Measurements from ENCODE around the gene UGT2B7.

GRCh38 chr4:69054578-69055200 lies 41.6 kb upstream of the UGT2B7 start:
- TF ChIP-seq POLR2A (IDR thresholded peaks at IDR 0.05), result no peak
- TF ChIP-seq, protein P1, sequence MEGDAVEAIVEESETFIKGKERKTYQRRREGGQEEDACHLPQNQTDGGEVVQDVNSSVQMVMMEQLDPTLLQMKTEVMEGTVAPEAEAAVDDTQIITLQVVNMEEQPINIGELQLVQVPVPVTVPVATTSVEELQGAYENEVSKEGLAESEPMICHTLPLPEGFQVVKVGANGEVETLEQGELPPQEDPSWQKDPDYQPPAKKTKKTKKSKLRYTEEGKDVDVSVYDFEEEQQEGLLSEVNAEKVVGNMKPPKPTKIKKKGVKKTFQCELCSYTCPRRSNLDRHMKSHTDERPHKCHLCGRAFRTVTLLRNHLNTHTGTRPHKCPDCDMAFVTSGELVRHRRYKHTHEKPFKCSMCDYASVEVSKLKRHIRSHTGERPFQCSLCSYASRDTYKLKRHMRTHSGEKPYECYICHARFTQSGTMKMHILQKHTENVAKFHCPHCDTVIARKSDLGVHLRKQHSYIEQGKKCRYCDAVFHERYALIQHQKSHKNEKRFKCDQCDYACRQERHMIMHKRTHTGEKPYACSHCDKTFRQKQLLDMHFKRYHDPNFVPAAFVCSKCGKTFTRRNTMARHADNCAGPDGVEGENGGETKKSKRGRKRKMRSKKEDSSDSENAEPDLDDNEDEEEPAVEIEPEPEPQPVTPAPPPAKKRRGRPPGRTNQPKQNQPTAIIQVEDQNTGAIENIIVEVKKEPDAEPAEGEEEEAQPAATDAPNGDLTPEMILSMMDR (IDR thresholded peaks at IDR 0.05), result no peak
- TF ChIP-seq POLR2AphosphoS5 (IDR thresholded peaks at IDR 0.05), result no peak
- TF ChIP-seq EP300 (IDR thresholded peaks at IDR 0.05), result no peak
